Right lobe of liver (tissue), 6 donors: ENCODE results near the gene HCST. TPM values are rescaled to one million over a fixed set of nuclear protein-coding genes. Genes with fewer than 3 reads are reported as not detected.
A peak's percentile ranks its signal among the peaks of the same experiment; 100 is the strongest.

Experiments used
- ATAC-seq, 4 donors: fragments of 200-7000 bp; cut with Tn5 transposase; one replicate each; pipeline ENCODE4 v1.9.1; 2020; ENCODE audit warnings: mild to moderate bottlenecking in 4 of 4, moderate library complexity in 4 of 4
- DNase-seq, 3 donors: peaks; one replicate each; pipeline ENCODE4 v3.0.0-alpha.2; 2020
- H3K27ac ChIP-seq, 3 donors: fragments of 200-600 bp; one replicate each; pipeline ENCODE4 v1.8.0; 2022
- H3K27me3 ChIP-seq, 2 donors: fragments of 200-600 bp; one replicate each; pipeline ENCODE4 v1.8.0; 2022
- H3K36me3 ChIP-seq, 4 donors: fragments of 200-600 bp; sonication (generic) in 1 of 4; one replicate each; pipeline versions ENCODE4 v1.5.1 to v1.8.0; 2017 to 2022; ENCODE audit warnings: control low read depth in 1 of 4
- H3K4me1 ChIP-seq, 4 donors: fragments of 200-600 bp; sonication (generic) in 1 of 4; one replicate each; pipeline versions ENCODE4 v1.5.1 to v1.8.0; 2017 to 2022; ENCODE audit warnings: control low read depth in 1 of 4
- H3K4me3 ChIP-seq, 3 donors: fragments of 200-600 bp; one replicate each; pipeline ENCODE4 v1.8.0; 2022
- H3K9me3 ChIP-seq, 4 donors: fragments of 200-600 bp; sonication (generic) in 1 of 4; one replicate each; pipeline versions ENCODE4 v1.5.1 to v1.8.0; 2017 to 2022; ENCODE audit warnings: control low read depth in 1 of 4
- POLR2A ChIP-seq: fragments of 450-650 bp; IDR thresholded peaks from one replicate; pipeline ENCODE4 v1.6.1; 2017; ENCODE audit warnings: antibody characterized with exemption, mild to moderate bottlenecking
- WGBS: methylation state at CpG from one replicate; pipeline ENCODE4 v1.1.6; 2018; ENCODE audit warnings: low coverage, low lambda C conversion rate; ENCODE audit not compliant: insufficient coverage; ENCODE audit errors: missing lambda C conversion rate; 5-methylcytosine and 5-hydroxymethylcytosine counted together
- intact Hi-C, 2 donors: fragments of 100-400 bp; cut with DNase I; formaldehyde crosslinking; loops; one replicate each; pipeline versions ENCODE4 v1.11.2 to v1.14.1; 2022
- total RNA-seq, 6 experiments: library from RNA; depleted of rRNA in 2 of 6; stranded (reverse); fragments of >200 nt in 2 of 6; fragmentation: NEBNext Ultra II Directional in 3 of 6; extraction: Animal tissue kit (Norgen Biotek cat#: 25700) in 3 of 6; gene quantifications; one replicate each; pipeline versions ENCODE4 v1.1.0 to v1.2.4, GENCODE V29; 2016 to 2023
- TF ChIP-seq, protein P1 (sequence below), 4 donors: fragments of 200-600 bp in 3 of 4; fragments of 450-650 bp in 1 of 4; IDR thresholded peaks; one replicate each; pipeline versions ENCODE4 v1.5.1 to v1.8.0; 2016 to 2022; ENCODE audit warnings: antibody characterized with exemption in 4 of 4, mild to moderate bottlenecking in 2 of 4
- donor health status: DM: no; HTN: yes; CAD: no.
- donor health status: DM: no; HTN: no; CAD: no.
- donor health status: DM: no; HTN: no; CAD: no.
- donor health status: DM: no; HTN: yes; CAD: no.
- donor health status: DM: no; HTN: yes; CAD: no.

Gene HCST
- total RNA-seq, 6 experiments from 2014 or later, result 1.7 to 4.2 (median 2.4) TPM; not detected in 1

- H3K36me3 ChIP-seq, result peaks cover 0 to 2% (median 0%) of the 10 kb centered on the region in 4 donors
- peak overlapping the region in 2 of 3 donors; percentile 44 to 59 for H3K4me3 ChIP-seq
- 30% methylated on average over 13 of the region's 14 CpGs for WGBS
- H3K27me3 ChIP-seq, result no peaks in the 10 kb centered on the region
- ATAC-seq, result peak; percentile 6 to 29 (median 20)
- peaks cover 0 to 23% (median 5%) of the 10 kb centered on the region in 4 donors for H3K4me1 ChIP-seq
- no peaks in the 10 kb centered on the region for H3K9me3 ChIP-seq
- DNase-seq, result peak in 1 of 3 donors; percentile 43
- no peak overlapping the region for H3K27ac ChIP-seq
- intact Hi-C loops, result loop anchor here (5.0 kb wide), 2 partner anchors 55 to 60 kb away; no protein-coding TSS in a partner anchor
- no peak for TF ChIP-seq POLR2A
These were observed 35.3 kb downstream of the HCST start for GRCh38 chr19:35937345-35938281.

DNA sequence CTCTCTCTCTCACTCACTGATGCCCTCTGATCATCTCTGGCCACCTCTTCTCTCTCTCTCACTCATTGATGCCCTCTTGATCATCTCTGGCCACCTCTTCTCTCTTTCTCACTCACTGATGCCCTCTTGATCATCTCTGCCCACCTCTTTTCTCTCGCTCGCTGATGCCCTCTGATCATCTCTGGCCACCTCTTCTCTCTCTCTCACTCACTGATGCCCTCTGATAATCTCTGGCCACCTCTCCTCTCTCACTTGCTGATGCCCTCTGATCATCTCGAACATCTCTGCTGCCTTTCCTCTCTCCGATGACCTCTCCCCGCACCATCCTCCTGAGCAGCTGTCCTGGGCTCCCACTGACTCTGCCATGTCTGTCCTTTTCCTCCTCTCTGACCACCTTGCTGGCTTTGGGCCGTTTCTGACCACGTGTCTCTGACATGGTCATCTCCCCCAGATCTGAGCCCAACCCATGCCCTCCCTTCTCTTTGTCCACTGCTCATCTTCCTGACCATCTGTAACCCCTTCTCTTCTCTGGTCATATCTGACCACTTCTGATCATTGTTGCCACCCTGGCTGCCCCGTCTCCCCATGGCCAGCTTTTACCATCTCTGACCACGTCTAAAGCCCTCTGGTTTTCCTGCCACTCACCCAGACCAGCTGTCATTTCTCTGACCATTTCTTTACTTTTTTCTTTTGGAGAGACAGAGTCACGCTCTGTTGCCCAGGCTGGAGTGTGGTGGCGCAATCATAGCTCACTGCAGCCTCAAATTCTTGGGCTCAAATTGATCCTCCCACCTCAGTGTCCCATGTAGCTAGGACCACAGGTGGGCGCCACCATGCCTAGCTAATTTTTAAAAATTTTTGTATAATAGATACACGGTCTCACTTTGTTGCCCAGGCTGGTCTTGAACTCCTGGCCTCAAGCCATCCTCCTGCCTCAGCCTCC lies 36.2 kb downstream of the HCST start:
- Histone ChIP-seq H3K4me3 (no peak overlapping the region), H3K36me3 (peaks cover 0 to 2% (median 0%) of the 10 kb centered on the region in 4 donors), H3K27me3 (no peaks in the 10 kb centered on the region), H3K4me1 (peaks cover 0 to 23% (median 5%) of the 10 kb centered on the region in 4 donors), H3K9me3 (no peaks in the 10 kb centered on the region), H3K27ac (no peak overlapping the region)
- TF ChIP-seq, protein P1, sequence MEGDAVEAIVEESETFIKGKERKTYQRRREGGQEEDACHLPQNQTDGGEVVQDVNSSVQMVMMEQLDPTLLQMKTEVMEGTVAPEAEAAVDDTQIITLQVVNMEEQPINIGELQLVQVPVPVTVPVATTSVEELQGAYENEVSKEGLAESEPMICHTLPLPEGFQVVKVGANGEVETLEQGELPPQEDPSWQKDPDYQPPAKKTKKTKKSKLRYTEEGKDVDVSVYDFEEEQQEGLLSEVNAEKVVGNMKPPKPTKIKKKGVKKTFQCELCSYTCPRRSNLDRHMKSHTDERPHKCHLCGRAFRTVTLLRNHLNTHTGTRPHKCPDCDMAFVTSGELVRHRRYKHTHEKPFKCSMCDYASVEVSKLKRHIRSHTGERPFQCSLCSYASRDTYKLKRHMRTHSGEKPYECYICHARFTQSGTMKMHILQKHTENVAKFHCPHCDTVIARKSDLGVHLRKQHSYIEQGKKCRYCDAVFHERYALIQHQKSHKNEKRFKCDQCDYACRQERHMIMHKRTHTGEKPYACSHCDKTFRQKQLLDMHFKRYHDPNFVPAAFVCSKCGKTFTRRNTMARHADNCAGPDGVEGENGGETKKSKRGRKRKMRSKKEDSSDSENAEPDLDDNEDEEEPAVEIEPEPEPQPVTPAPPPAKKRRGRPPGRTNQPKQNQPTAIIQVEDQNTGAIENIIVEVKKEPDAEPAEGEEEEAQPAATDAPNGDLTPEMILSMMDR (IDR thresholded peaks at IDR 0.05), result no peak
- no peak for TF ChIP-seq POLR2A
- ATAC-seq (no peak), DNase-seq (peak in 1 of 3 donors; percentile 35)
- intact Hi-C loops, result loop anchor here (5.0 kb wide), 2 partner anchors 56 to 61 kb away; no protein-coding TSS in a partner anchor
- 77% methylated on average over 13 of the region's 13 CpGs for WGBS

DNA sequence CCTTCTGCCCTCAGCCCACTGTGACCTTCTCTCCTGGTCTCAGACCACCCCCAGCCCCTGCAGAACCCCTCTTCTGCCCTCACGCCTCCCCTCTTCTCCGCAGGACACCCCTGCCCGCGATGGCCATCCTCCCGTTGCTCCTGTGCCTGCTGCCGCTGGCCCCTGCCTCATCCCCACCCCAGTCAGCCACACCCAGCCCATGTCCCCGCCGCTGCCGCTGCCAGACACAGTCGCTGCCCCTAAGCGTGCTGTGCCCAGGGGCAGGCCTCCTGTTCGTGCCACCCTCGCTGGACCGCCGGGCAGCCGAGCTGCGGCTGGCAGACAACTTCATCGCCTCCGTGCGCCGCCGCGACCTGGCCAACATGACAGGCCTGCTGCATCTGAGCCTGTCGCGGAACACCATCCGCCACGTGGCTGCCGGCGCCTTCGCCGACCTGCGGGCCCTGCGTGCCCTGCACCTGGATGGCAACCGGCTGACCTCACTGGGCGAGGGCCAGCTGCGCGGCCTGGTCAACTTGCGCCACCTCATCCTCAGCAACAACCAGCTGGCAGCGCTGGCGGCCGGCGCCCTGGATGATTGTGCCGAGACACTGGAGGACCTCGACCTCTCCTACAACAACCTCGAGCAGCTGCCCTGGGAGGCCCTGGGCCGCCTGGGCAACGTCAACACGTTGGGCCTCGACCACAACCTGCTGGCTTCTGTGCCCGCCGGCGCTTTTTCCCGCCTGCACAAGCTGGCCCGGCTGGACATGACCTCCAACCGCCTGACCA lies 37.2 kb downstream of the HCST start:
- no peaks in the 10 kb centered on the region for H3K9me3 ChIP-seq
- H3K27ac ChIP-seq, result no peak overlapping the region
- 83% methylated on average over 6 of the region's 55 CpGs for WGBS
- intact Hi-C loops, result loop anchor here (5.0 kb wide), 2 partner anchors 57 to 62 kb away; no protein-coding TSS in a partner anchor
- H3K36me3 ChIP-seq, result peaks cover 0 to 2% (median 0%) of the 10 kb centered on the region in 4 donors
- H3K4me3 ChIP-seq, result no peak overlapping the region
- DNase-seq, result peak in 1 of 3 donors; percentile 52
- H3K27me3 ChIP-seq, result no peaks in the 10 kb centered on the region
- ATAC-seq, result no peak
- TF ChIP-seq, protein P1 (IDR thresholded peaks at IDR 0.05), result no peak
- TF ChIP-seq POLR2A, result no peak
- H3K4me1 ChIP-seq, result peaks cover 0 to 23% (median 5%) of the 10 kb centered on the region in 4 donors

GRCh38 chr19:35940078-35940775 lies 37.9 kb downstream of the HCST start:
- 94% methylated on average over 11 of the region's 51 CpGs for WGBS
- intact Hi-C loops, result no loop called here
- Histone ChIP-seq H3K4me1 (peaks cover 0 to 22% (median 5%) of the 10 kb centered on the region in 4 donors), H3K27me3 (no peaks in the 10 kb centered on the region), H3K27ac (no peak overlapping the region), H3K9me3 (no peaks in the 10 kb centered on the region), H3K4me3 (no peak overlapping the region), H3K36me3 (peaks cover 0 to 2% (median 0%) of the 10 kb centered on the region in 4 donors)
- ATAC-seq (no peak), DNase-seq (peak in 1 of 3 donors; percentile 50)
- TF ChIP-seq, protein P1 (IDR thresholded peaks at IDR 0.05), result no peak
